Left ventricle myocardium inferior (tissue), 1 donor: ENCODE data around the gene SMARCAL1. TPM values are rescaled to one million over a fixed set of nuclear protein-coding genes. Genes with fewer than 3 reads are reported as not detected.
A peak's percentile ranks its signal among the peaks of the same experiment; 100 is the strongest.

Source experiments
- DNase-seq: peaks from one replicate; pipeline ENCODE4 v3.0.0-alpha.2; 2020
- H3K27ac ChIP-seq: fragments of 200-600 bp; replicated peaks from 2 replicates; pipeline ENCODE4 v1.8.0; 2021
- H3K27me3 ChIP-seq: fragments of 200-600 bp; 2 replicates; pipeline ENCODE4 v1.8.0; 2021; ENCODE audit warnings: low read depth
- H3K36me3 ChIP-seq: fragments of 200-600 bp; 2 replicates; pipeline ENCODE4 v1.8.0; 2021
- H3K4me1 ChIP-seq: fragments of 200-600 bp; 2 replicates; pipeline ENCODE4 v1.8.0; 2021
- H3K4me3 ChIP-seq: fragments of 200-600 bp; 2 replicates; pipeline ENCODE4 v1.8.0; 2021; ENCODE audit warnings: mild to moderate bottlenecking, moderate library complexity
- H3K9me3 ChIP-seq: fragments of 200-600 bp; replicated peaks from 2 replicates; pipeline ENCODE4 v1.8.0; 2021
- intact Hi-C: fragments of 100-400 bp; cut with micrococcal nuclease; formaldehyde crosslinking; loops from one replicate; pipeline ENCODE4 v1.11.0; 2022
- total RNA-seq: library from RNA; stranded (reverse); fragmentation: NEBNext Ultra II Directional; extraction: Animal tissue kit (Norgen Biotek cat#: 25700); gene quantifications from one replicate; pipeline ENCODE4 v1.2.1, GENCODE V29; 2021
- TF ChIP-seq, protein P1 (sequence below): fragments of 200-600 bp; IDR thresholded peaks from 2 replicates; pipeline ENCODE4 v1.8.0; 2021; ENCODE audit warnings: antibody characterized with exemption, mild to moderate bottlenecking, borderline replicate concordance
- donor health status: DM: no; HTN: yes; CAD: no; lungs with severe emphysema.

The SMARCAL1 gene
- total RNA-seq, 1 donor from 2014 or later = 7.5 TPM

DNA sequence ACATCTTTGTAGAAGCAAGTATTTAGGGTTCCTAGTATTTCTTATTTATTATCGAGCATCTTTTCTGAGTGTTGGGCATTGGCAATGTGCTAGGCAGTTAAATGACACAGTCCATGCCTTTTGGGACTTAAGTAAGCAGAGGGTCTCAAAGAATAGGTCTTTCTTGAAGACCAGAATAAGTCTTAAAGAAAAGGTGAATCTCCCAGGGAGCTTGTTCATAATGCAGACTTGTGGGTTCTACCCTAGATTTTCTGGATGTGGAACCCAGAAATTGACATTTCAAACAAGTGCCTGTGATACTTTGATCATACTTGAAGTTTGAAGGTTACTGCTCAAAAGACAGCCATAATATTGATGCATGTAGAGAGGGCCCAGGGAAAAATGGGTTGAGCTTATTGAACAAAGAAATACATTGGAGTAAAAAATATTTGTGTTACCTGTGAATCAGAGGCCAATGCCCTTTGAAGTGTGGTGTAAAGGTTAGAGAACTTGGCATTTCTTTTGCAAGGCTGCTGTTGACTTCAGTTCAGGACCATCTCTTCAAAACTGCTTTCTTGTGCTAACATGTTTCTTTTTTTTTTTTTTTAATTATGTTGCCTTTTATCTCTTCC lies 110.7 kb downstream of the SMARCAL1 start:
- DNase-seq = no peak
- H3K4me1 ChIP-seq = peaks cover 26% of the 10 kb centered on the region
- TF ChIP-seq, protein P1, sequence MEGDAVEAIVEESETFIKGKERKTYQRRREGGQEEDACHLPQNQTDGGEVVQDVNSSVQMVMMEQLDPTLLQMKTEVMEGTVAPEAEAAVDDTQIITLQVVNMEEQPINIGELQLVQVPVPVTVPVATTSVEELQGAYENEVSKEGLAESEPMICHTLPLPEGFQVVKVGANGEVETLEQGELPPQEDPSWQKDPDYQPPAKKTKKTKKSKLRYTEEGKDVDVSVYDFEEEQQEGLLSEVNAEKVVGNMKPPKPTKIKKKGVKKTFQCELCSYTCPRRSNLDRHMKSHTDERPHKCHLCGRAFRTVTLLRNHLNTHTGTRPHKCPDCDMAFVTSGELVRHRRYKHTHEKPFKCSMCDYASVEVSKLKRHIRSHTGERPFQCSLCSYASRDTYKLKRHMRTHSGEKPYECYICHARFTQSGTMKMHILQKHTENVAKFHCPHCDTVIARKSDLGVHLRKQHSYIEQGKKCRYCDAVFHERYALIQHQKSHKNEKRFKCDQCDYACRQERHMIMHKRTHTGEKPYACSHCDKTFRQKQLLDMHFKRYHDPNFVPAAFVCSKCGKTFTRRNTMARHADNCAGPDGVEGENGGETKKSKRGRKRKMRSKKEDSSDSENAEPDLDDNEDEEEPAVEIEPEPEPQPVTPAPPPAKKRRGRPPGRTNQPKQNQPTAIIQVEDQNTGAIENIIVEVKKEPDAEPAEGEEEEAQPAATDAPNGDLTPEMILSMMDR = no peak
- H3K4me3 ChIP-seq = no peak overlapping the region
- H3K36me3 ChIP-seq = no peaks in the 10 kb centered on the region
- H3K9me3 ChIP-seq = peaks cover 9% of the 10 kb centered on the region
- intact Hi-C loops = no loop called here
- H3K27ac ChIP-seq = no peak overlapping the region
- H3K27me3 ChIP-seq = no peaks in the 10 kb centered on the region

DNA sequence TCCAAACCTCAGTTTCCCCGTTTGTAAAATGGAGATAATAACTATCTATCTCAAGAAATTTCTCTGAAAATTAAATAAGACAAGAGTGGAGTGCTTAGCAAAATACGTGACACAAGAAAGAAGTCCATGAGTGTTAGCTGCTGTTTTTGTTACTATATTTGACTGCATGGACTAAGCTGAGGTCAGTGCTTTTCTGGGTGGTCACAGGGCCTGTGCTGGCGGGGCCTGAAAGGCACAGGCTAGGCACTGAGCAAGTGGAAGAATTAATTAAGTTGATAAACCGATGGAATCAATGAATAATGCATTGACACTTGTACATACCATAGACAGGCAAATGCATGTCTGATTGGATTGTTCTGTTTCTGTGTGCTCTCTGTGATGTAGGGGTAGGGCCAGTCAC lies 113.7 kb downstream of the SMARCAL1 start:
- no peak for DNase-seq
- intact Hi-C loops = no loop called here
- Histone ChIP-seq H3K36me3 (no peaks in the 10 kb centered on the region), H3K27me3 (no peaks in the 10 kb centered on the region), H3K9me3 (peaks cover 9% of the 10 kb centered on the region), H3K27ac (no peak overlapping the region), H3K4me3 (no peak overlapping the region), H3K4me1 (peaks cover 23% of the 10 kb centered on the region)
- TF ChIP-seq, protein P1 = no peak

DNA sequence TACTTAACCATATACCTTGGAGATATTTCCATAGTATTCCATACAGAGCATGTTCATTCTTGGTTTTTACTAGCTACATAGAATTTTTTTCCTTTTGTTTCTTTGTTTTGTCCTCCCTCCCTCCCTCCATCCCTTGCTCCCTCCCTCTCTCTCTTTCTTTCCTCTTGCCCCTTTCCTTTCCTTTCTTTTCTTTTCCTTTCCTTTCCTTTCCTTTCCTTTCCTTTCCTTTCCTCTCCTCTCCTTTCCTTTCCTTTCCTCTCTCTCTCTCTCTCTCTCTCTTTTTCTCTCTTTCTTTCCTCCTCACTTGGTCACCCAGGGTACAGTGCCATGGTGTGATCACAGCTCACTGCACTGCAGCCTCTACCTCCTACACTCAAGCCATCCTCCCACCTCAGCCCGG lies 114.7 kb downstream of the SMARCAL1 start:
- Histone ChIP-seq H3K4me1 (peaks cover 25% of the 10 kb centered on the region), H3K27me3 (no peaks in the 10 kb centered on the region), H3K27ac (no peak overlapping the region), H3K9me3 (peaks cover 9% of the 10 kb centered on the region), H3K36me3 (no peaks in the 10 kb centered on the region), H3K4me3 (no peak overlapping the region)
- TF ChIP-seq, protein P1 = no peak
- intact Hi-C loops = no loop called here
- DNase-seq = no peak

DNA sequence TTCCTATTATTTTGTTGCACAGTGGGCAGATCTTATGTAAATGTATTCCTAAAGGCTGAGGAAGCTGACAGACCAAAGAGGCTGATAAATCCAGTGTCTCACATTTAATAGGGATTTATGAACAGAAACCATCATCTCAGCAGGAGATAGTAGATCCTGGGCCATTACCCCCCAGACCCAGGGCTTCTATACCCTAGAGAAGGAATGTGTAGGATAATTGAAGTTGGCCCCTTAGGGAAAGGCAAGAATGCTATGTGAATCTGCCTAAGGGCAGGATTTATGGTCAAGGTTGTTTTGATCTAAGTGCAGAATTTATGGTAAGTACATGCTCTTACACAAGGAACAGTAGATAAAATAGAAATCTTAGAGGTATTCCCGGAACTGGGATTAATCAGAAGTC lies 115.3 kb downstream of the SMARCAL1 start:
- Histone ChIP-seq H3K36me3 (no peaks in the 10 kb centered on the region), H3K27me3 (no peaks in the 10 kb centered on the region), H3K4me1 (peaks cover 31% of the 10 kb centered on the region), H3K9me3 (peaks cover 9% of the 10 kb centered on the region), H3K4me3 (no peak overlapping the region), H3K27ac (no peak overlapping the region)
- TF ChIP-seq, protein P1 = no peak
- DNase-seq = no peak
- intact Hi-C loops = no loop called here

DNA sequence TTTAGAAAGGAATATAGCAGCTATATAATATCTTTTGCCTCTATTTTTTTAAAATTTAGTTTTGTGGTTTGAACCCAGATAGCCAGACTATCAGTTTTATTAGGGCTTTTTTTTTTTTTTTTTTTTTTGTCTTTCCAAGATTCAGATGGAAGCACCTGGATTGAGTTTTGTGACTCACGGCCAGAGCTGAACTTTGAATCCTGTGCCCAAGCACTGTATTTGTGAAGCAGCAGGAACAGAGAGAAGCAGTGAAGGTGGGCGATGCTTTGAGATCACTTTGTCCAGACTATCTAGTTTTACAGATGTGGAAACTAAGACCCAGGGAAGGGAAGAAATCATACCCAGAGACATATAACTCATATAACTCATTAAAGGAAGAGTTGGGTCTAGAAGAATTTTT lies 120.3 kb downstream of the SMARCAL1 start:
- H3K27ac ChIP-seq = peak overlapping the region; percentile 93
- no peaks in the 10 kb centered on the region for H3K9me3 ChIP-seq

More for the DNA sequence above, 120.3 kb downstream of the SMARCAL1 start:
- no peak overlapping the region for H3K4me3 ChIP-seq
- H3K4me1 ChIP-seq = peaks cover 67% of the 10 kb centered on the region
- TF ChIP-seq, protein P1 = no peak
- no peaks in the 10 kb centered on the region for H3K36me3 ChIP-seq
- no peak for DNase-seq
- intact Hi-C loops = no loop called here
- no peaks in the 10 kb centered on the region for H3K27me3 ChIP-seq

Other genes starting within 250 kb of the SMARCAL1 start
- gene MARCHF4, start 40.0 kb upstream of the SMARCAL1 start, total RNA-seq = 0.08 TPM
- 1,816 TPM for gene RPL37A, start 86.4 kb downstream of the SMARCAL1 start, total RNA-seq
- gene IGFBP2, start 220.9 kb downstream of the SMARCAL1 start, total RNA-seq = 136 TPM